A549 (cell line): ENCODE data around the gene E4F1.

Experiments
- EP300 ChIP-seq, 2 experiments: fragments of >200 bp; sonication (Bioruptor Twin); formaldehyde crosslinking; IDR thresholded peaks; 2 replicates in 1 of 2; 3 replicates in 1 of 2; pipeline ENCODE4 v1.6.1; 2016 to 2017
- HOXA7 ChIP-seq: fragments of 250-450 bp; sonication (Bioruptor Pico); IDR thresholded peaks from 2 replicates; pipeline ENCODE4 v1.5.0; 2020; ENCODE audit warnings: mild to moderate bottlenecking, moderate library complexity
- MAX ChIP-seq: IDR thresholded peaks from 2 replicates; pipeline ENCODE4 v1.6.1; 2012
- NFE2L2 ChIP-seq: fragments of 150-350 bp; conservative IDR thresholded peaks from 2 replicates; pipeline ENCODE4 v1.6.1; 2014; ENCODE audit warnings: low read length
- PHF8 ChIP-seq: fragments of 200-600 bp; sonication (generic); IDR thresholded peaks from 2 replicates; pipeline ENCODE4 v1.6.1; 2016; ENCODE audit warnings: low read depth, mild to moderate bottlenecking, antibody characterized with exemption, moderate library complexity, borderline replicate concordance
- POLR2A ChIP-seq: IDR thresholded peaks from 2 replicates; pipeline ENCODE4 v1.6.1; 2012; ENCODE audit warnings: mild to moderate bottlenecking, low read length
- RAD21 ChIP-seq, 2 experiments: fragments of >200 bp in 1 of 2; sonication (Bioruptor Twin) in 1 of 2; formaldehyde crosslinking in 1 of 2; IDR thresholded peaks in 1 of 2; conservative IDR thresholded peaks in 1 of 2; 2 replicates in 1 of 2; 3 replicates in 1 of 2; pipeline ENCODE4 v1.6.1; 2012 to 2018; ENCODE audit warnings: inconsistent platforms in 1 of 2
- RNF2 ChIP-seq: fragments of 200-600 bp; sonication (generic); IDR thresholded peaks from 2 replicates; pipeline ENCODE4 v1.6.1; 2016; ENCODE audit warnings: low read depth, mild to moderate bottlenecking, antibody characterized with exemption, moderate library complexity, borderline replicate concordance
- SREBF2 ChIP-seq: fragments of 450-650 bp; IDR thresholded peaks from 2 replicates; pipeline ENCODE4 v1.6.1; 2014; ENCODE audit warnings: mild to moderate bottlenecking, moderate library complexity
- ZFP36 ChIP-seq: fragments of 450-650 bp; IDR thresholded peaks from 2 replicates; pipeline ENCODE4 v1.6.1; 2014; ENCODE audit warnings: borderline replicate concordance; ENCODE audit not compliant: partially characterized antibody
- TF ChIP-seq, protein P1 (sequence below): fragments of >200 bp; sonication (Bioruptor Twin); formaldehyde crosslinking; IDR thresholded peaks from 3 replicates; pipeline ENCODE4 v1.5.1; 2016
- TF ChIP-seq, protein P2 (sequence below): IDR thresholded peaks from 2 replicates; pipeline ENCODE4 v1.6.1; 2012

GRCh38 chr16:2273484-2273883, 50.1 kb downstream of the E4F1 start:
- TF ChIP-seq EP300 (IDR thresholded peaks at IDR 0.05) (no peak), RAD21 (conservative IDR thresholded peaks at IDR 0.05 in 1 of 2, IDR thresholded peaks at IDR 0.05 in 1 of 2) (no peak), HOXA7 (no peak), SREBF2 (no peak), POLR2A (no peak), PHF8 (no peak), NFE2L2 (no peak), MAX (no peak), ZFP36 (no peak), RNF2 (no peak)
- TF ChIP-seq, protein P1, sequence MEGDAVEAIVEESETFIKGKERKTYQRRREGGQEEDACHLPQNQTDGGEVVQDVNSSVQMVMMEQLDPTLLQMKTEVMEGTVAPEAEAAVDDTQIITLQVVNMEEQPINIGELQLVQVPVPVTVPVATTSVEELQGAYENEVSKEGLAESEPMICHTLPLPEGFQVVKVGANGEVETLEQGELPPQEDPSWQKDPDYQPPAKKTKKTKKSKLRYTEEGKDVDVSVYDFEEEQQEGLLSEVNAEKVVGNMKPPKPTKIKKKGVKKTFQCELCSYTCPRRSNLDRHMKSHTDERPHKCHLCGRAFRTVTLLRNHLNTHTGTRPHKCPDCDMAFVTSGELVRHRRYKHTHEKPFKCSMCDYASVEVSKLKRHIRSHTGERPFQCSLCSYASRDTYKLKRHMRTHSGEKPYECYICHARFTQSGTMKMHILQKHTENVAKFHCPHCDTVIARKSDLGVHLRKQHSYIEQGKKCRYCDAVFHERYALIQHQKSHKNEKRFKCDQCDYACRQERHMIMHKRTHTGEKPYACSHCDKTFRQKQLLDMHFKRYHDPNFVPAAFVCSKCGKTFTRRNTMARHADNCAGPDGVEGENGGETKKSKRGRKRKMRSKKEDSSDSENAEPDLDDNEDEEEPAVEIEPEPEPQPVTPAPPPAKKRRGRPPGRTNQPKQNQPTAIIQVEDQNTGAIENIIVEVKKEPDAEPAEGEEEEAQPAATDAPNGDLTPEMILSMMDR, result no peak
- TF ChIP-seq, protein P2, sequence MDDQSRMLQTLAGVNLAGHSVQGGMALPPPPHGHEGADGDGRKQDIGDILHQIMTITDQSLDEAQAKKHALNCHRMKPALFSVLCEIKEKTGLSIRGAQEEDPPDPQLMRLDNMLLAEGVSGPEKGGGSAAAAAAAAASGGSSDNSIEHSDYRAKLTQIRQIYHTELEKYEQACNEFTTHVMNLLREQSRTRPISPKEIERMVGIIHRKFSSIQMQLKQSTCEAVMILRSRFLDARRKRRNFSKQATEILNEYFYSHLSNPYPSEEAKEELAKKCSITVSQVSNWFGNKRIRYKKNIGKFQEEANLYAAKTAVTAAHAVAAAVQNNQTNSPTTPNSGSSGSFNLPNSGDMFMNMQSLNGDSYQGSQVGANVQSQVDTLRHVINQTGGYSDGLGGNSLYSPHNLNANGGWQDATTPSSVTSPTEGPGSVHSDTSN, result no peak
